ENCODE data around the gene TSC22D4.
A peak's percentile ranks its signal among the peaks of the same experiment; 100 is the strongest.

Gene TSC22D4

GRCh38 chr7:100476903-100477870 lies 1.8 kb downstream of the TSC22D4 start:
- peak overlapping the region; percentile 84 for H3K4me3 ChIP-seq (ENCODE audit: low read depth, low read length)
- ChIA-PET POLR2A (interaction anchor here (0.6 to 3.2 kb wide), 4 partner anchors 68 to 239 kb away, joined by 3 to 32 read pairs (median 4); partner anchors contain the start of genes FBXO24 and LRCH4), CTCF (interaction anchor here (0.5 to 2.9 kb wide), 8 partner anchors 8 to 315 kb away, joined by 3 to 24 read pairs (median 6); no protein-coding TSS in a partner anchor)
- H3K27ac ChIP-seq (ENCODE audit: extremely low read depth, low read depth, low read length): no peak overlapping the region; the same call in 1 of the 2 replicates
- H3K36me3 ChIP-seq (ENCODE audit: control insufficient read depth in 2 of 2, insufficient read depth in 1 of 2, low read length in 2 of 2): peaks cover 3 to 25% of the 10 kb centered on the region in 2 experiments; a peak in 2 of 3 replicates
- no peaks in the 10 kb centered on the region for H3K9me3 ChIP-seq (ENCODE audit: control insufficient read depth, insufficient read depth, low read depth, low read length)
- peaks cover 9% of the 10 kb centered on the region for H3K4me1 ChIP-seq (ENCODE audit: control insufficient read depth, insufficient read depth, low read length)
- TF ChIP-seq ZBTB48 (tag by site-specific recombination; IDR thresholded peaks at IDR 0.05) (no peak; the same call in 1 of the 2 replicates), ZEB2 (tag by site-specific recombination; IDR thresholded peaks at IDR 0.05) (peak; percentile 35; the same call in 1 of the 2 replicates), KLF7 (tag by site-specific recombination; IDR thresholded peaks at IDR 0.05; ENCODE audit: borderline replicate concordance) (0 out of 2 replicates have a peak, but pooled peaks have one; percentile 50), ZNF221 (tag by site-specific recombination; IDR thresholded peaks at IDR 0.05; ENCODE audit: borderline replicate concordance) (no peak), HIC1 (tag by site-specific recombination; IDR thresholded peaks at IDR 0.05) (peak; percentile 49), ZIC2 (tag by site-specific recombination; IDR thresholded peaks at IDR 0.05) (peak; percentile 24; the same call in 1 of the 2 replicates), ZNF701 (tag by site-specific recombination; IDR thresholded peaks at IDR 0.05) (no peak), SP3 (tag by site-specific recombination; IDR thresholded peaks at IDR 0.05) (no peak), PATZ1 (tag by site-specific recombination; IDR thresholded peaks at IDR 0.05) (peak; percentile 80), PRDM1 (tag by site-specific recombination; IDR thresholded peaks at IDR 0.05) (no peak), ZBTB20 (tag by site-specific recombination; IDR thresholded peaks at IDR 0.05) (peak; percentile 16; the same call in 1 of the 2 replicates), KLF8 (tag by site-specific recombination; IDR thresholded peaks at IDR 0.05) (peak; percentile 22; the same call in 1 of the 2 replicates), ZNF366 (tag by site-specific recombination; conservative IDR thresholded peaks at IDR 0.05) (peak; percentile 65; the same call in 1 of the 2 replicates), ZNF132 (tag by site-specific recombination; IDR thresholded peaks at IDR 0.05; ENCODE audit: borderline replicate concordance) (no peak), ZNF513 (tag by site-specific recombination; IDR thresholded peaks at IDR 0.05) (0 out of 2 replicates have a peak, but pooled peaks have one; percentile 9), KLF16 (tag by site-specific recombination; IDR thresholded peaks at IDR 0.05) (peak; percentile 45; the same call in 1 of the 2 replicates), ZNF529 (tag by site-specific recombination; IDR thresholded peaks at IDR 0.05; ENCODE audit: insufficient replicate concordance) (no peak), KLF10 (tag by site-specific recombination; IDR thresholded peaks at IDR 0.05) (peak; percentile 47; the same call in 1 of the 2 replicates), ZNF341 (tag by site-specific recombination; IDR thresholded peaks at IDR 0.05; ENCODE audit: low read depth) (0 out of 2 replicates have a peak, but pooled peaks have one; percentile 15), CTCF (tag by site-specific recombination; IDR thresholded peaks at IDR 0.05) (peak; percentile 67; the same call in 1 of the 2 replicates), ZNF449 (tag by site-specific recombination; IDR thresholded peaks at IDR 0.05) (no peak), KLF1 (tag by site-specific recombination; IDR thresholded peaks at IDR 0.05) (peak; percentile 59), KLF17 (tag by site-specific recombination; IDR thresholded peaks at IDR 0.05) (peak; percentile 40; the same call in 1 of the 2 replicates), GLIS1 (tag by site-specific recombination; IDR thresholded peaks at IDR 0.05) (peak; percentile 89)
